Measurements from ENCODE around the gene MPPE1.
"Not testable (repeated sequence)": the region's sequence is repeated elsewhere in the genome, so short reads cannot be mapped to it uniquely, and the experiment has no call there.

Gene MPPE1

DNA sequence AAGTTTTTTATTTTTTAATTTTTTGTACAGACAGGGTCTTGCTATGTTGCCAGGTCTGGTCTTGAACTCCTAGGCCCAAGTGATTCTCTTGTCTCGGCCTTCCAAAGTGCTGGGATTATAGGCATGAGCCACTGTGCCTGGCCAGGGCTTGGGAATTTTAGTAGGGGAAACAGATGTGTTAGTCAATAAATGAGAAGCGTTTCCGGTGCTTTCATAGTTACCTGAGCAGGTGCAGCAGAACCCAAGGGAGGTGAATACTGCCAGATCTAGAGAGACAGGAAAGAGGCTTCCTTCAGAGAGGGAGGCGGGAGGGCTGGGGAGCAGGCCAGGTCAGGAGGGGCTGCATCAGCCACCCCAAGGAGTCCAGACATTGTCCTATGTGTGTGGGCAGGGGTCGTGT lies 42.7 kb upstream of the MPPE1 start:
- DNase-seq (ENCODE audit: insufficient read length, low spot score): no peak
- TF ChIP-seq, protein P1, sequence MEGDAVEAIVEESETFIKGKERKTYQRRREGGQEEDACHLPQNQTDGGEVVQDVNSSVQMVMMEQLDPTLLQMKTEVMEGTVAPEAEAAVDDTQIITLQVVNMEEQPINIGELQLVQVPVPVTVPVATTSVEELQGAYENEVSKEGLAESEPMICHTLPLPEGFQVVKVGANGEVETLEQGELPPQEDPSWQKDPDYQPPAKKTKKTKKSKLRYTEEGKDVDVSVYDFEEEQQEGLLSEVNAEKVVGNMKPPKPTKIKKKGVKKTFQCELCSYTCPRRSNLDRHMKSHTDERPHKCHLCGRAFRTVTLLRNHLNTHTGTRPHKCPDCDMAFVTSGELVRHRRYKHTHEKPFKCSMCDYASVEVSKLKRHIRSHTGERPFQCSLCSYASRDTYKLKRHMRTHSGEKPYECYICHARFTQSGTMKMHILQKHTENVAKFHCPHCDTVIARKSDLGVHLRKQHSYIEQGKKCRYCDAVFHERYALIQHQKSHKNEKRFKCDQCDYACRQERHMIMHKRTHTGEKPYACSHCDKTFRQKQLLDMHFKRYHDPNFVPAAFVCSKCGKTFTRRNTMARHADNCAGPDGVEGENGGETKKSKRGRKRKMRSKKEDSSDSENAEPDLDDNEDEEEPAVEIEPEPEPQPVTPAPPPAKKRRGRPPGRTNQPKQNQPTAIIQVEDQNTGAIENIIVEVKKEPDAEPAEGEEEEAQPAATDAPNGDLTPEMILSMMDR (IDR thresholded peaks at IDR 0.05; ENCODE audit: insufficient read depth, missing control alignments): no peak
- FAIRE-seq: no peak

DNA sequence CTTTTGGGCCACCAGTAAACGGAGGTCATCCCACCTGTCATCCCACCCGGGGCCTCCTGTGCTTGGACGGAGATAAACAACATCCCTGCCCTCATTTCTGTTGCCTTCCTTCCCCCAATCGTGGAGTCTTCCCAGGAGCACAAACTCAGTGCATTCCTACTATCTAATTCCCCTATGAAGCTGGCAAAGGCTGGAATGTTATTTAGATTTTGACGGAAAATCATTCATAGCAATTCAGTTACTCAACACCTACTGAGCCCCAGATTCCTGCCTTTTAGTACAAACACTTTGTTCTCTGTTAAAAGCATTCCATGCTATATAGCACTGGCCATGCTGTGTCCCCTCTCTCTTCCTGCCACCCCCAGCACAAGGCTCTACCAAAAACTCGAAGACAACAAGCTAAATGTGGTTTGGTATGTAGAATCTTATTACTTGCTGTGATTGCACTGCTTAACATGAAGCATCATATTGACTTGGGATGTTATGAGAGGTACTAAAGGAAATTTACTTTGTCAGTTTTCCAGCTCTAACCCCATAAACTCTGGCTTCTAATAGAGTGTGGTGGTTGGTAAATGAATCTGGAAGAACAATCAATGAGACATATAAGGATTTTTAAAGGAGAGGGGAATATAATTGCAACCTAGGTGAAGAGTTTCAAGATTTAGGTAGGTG lies 40.9 kb upstream of the MPPE1 start:
- DNase-seq (ENCODE audit: insufficient read length, low spot score) (no peak), FAIRE-seq (no peak)
- TF ChIP-seq, protein P1 (IDR thresholded peaks at IDR 0.05; ENCODE audit: insufficient read depth, missing control alignments): no peak

DNA sequence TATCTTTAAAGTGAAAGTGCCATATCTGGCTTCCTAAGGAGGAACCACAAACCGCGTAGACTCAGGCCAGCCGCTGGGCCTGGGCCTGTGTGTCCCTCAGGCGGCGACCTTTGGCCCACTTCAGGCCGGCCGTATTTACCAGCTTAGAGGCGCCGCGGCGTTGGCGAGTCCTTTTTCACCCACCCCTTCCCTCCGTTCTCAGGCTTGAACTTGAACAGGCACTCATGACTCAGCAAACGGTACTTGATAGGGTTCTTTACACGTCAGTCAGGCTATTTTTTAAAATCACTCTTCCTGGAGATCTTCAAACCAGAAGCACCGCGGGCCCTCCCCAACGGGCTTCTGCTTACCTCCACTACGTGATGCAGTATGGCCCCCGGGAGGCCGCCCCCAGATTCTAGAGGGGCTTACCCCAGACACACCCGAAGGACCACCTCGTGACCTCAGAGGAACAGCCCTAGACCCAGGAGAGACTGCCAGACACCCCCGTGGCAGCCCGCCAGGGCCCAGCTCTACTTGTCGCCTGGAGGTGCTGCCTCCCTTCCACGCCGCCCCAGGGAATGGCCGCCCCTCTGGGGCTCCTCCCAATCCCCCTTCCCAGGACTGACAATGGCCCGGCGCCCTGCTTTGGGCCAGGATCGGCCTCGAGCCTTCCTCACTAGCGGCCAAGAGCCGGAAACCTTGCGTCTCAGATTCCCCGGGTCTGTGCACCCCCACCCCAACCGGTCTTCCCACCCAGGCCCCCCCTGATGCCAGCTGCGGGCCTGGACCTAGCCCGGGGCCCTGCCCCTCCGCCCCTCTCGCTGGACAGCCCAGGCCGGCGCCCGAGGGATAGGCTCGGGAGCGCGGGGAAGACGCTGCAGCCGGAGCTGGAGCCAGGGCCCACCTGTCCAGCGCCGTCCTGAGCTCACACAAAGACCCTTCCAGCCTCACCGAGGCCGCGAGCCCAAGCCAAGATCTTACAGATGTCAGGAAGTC lies 39.4 kb upstream of the MPPE1 start:
- FAIRE-seq (no peak), DNase-seq (ENCODE audit: insufficient read length, low spot score) (no peak)
- TF ChIP-seq, protein P1 (IDR thresholded peaks at IDR 0.05; ENCODE audit: insufficient read depth, missing control alignments): no peak

DNA sequence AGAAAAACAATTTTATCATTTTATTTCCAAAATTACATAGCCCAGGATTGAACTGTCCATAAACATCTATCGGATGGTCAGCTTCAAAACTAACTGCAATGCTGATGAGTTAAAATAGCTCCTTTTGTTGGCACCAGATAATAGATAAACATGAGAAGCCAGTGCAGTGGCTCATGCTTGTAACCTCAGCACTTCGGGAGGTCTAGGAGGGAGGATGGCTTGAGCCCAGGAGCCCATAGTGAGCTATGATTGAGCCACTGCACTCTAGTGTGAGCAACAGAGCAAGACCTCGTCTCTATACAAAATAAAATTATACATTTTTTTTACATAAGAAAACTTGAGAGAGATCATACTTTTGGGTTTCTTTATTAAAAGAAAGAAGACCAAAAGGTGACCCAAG lies 38.6 kb upstream of the MPPE1 start:
- DNase-seq (ENCODE audit: insufficient read length, low spot score) (no peak), FAIRE-seq (no peak)
- TF ChIP-seq, protein P1 (IDR thresholded peaks at IDR 0.05; ENCODE audit: insufficient read depth, missing control alignments): no peak

DNA sequence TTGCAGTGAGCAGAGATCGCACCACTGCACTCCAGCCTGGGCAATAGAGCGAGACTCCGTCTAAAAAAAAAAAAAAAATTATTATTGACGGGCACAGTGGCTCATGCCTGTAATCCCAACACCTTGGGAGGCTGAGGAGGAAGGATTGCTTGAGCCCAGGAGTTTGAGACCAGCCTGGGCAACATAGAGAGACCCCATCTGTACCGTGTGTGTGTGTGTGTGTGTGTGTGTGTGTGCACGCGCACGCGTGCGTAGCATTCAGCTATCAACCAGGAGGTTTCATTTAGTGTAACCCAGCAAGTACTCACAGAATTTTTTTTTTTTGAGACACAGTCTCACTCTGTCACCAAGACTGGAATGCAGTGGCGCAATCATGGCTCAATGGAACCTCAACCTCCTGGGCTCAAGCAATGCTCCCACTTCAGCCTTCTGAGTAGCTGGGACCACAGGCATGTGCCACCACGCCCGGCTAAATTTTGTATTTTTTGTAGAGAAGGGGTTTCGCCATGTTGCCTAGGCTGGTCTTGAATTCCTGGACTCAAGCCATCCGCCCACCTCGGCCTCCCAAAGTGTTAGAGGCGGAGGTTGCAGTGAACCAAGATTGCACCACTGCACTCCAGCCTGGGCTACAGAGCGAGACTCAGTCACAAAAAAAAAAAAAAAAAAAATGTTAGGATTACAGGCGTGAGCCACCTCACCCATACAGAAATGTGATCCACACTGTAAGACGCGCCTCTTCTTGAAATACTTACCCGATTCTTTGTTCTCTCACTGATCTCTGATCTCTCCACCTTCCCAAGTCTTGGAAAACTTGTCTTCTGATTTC lies 37.9 kb upstream of the MPPE1 start:
- not testable (repeated sequence) for DNase-seq (ENCODE audit: insufficient read length, low spot score); FAIRE-seq

DNA sequence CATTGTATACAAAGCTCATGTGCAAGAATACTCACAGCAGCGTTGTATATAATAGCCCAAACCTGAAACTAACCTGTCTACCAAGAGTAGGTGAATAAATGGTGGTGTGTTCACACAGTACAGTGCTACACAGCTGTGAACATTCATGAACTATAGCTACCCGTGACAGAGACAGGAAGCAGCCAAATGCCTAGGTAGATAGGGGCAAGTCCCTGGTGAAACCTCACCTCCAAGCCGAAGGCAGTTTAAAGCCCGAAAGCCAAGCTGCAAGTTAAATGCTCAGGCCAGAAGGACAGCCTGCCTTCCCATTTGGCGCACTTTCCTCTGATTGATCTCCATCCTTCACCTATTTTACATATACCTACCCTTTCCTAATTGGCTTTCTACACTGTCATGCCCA lies 36.7 kb upstream of the MPPE1 start:
- FAIRE-seq: no peak
- TF ChIP-seq, protein P1 (IDR thresholded peaks at IDR 0.05; ENCODE audit: insufficient read depth, missing control alignments): no peak
- no peak for DNase-seq (ENCODE audit: insufficient read length, low spot score)

DNA sequence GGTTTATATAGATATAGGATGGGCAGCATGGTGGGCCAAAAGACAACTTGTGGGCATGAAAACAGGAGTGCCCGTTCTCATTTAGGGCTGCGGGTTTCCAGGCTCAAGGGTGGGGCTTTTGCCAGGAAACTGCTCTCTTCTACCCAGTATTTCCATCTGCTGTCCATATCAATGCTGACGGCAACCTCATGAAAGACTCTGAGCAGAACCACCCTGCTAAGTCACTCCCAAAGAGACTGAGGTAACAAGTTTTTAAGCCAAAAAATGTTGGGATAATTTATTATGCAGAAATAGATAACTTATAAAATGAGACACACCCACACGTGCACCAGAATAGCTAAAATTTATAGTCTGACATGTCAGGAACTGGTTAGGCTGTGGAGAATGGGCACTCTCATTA lies 36.1 kb upstream of the MPPE1 start:
- DNase-seq (ENCODE audit: insufficient read length, low spot score) (no peak), FAIRE-seq (no peak)
- TF ChIP-seq, protein P1 (IDR thresholded peaks at IDR 0.05; ENCODE audit: insufficient read depth, missing control alignments): no peak
